Activated effector memory CD4-positive, alpha-beta T cell treated with anti-CD3 and anti-CD28 coated beads, Interleukin-2, amount 50 U/mL, for 16 hours (primary cell): ENCODE results near the gene AQP12B.
"Not testable (repeated sequence)": the region's sequence is repeated elsewhere in the genome, so short reads cannot be mapped to it uniquely, and the experiment has no call there.

Experiments used
- DNase-seq: peaks from one replicate; pipeline ENCODE4 v3.0.0-alpha.2; 2020

AQP12B gene

DNA sequence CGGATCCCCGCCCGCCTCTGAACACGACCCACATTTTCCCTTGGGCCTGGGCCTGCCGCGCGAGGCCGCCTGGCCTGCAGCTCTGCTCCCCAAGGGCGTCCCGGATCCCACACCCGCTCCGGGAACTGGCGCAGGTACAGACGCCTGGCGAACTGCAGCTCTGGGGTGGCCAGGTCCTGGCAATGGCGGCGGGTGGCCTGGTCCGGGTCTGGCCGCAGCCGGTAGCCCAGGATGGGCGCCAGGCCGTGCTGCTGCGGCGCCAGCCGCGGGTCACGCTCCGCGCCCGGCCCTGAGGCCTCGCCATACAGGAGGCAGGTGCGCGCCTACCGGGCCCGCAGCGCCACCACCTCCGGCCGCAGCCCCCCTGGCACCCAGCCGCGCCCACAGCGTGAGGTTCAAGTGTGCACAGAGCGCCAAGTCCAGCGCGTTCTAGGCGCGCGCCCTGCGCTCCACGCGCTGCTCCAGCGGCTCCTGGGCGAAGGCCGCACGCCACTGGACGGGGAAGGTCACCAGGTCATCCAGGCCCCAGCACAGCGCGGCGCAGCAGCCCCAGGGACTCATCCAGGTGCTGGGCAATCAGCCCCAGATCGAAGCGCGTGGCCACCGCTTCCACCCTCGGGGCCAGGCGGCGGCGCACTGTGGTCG is 18.5 kb upstream of the AQP12B start:
- DNase-seq, result peak; percentile 57

DNA sequence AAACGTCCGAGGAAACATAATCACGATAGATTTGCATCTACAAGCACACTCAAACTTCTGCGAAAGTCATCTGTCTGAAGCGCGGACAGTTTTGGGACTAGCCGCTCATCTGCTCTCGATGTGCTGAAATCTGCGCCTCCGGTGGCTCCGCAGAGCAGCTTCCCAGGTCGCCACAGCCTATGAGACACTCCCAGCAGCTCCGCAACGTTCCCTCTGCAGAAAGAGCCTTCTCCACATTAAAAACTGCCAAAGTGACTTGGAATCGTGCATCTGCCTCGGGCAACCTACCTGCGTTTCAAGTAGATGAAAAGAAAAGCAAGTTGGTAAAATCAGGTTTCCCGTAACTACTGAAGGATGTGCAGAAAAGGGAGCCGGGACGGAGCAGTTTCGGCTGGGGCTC is 17.9 kb upstream of the AQP12B start:
- not testable (repeated sequence) for DNase-seq

GRCh38 chr2:240699835-240700234 is 17.1 kb upstream of the AQP12B start:
- DNase-seq, result not testable (repeated sequence)

DNA sequence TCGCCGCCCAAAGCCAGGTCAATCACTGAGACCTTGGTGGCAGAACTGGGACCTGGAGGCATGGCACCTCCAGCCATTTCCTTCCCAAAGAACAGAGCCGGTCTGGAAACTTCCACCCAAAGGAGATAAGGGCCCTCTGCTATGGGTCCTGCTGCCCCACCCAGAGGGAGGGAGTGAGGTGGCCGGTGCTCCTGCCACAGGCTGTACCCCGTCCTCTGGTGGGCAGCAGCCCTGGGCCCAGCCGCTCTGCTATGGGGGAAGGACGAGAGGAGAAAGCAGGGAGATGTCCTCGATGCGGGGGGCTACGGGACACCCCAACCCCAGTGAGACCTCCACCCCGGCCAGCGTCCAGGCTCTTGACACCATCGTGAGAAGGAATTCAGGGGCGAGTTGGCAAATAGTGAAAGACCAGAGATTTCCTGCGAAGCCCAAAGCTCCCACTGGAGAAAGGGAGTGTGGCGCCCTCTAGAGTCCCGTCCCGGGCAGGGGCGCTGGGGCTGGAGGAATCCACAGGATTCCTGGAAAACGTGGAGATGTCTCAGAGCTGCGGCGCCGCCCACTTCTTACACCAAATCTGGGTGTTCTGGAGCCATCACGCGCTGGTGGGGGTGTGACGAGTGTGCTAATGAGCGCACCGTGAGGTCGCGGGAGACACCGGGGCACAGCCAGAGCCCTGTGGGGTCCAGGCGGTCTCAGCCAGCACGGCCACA is 16.3 kb upstream of the AQP12B start:
- peak; percentile 57 for DNase-seq

DNA sequence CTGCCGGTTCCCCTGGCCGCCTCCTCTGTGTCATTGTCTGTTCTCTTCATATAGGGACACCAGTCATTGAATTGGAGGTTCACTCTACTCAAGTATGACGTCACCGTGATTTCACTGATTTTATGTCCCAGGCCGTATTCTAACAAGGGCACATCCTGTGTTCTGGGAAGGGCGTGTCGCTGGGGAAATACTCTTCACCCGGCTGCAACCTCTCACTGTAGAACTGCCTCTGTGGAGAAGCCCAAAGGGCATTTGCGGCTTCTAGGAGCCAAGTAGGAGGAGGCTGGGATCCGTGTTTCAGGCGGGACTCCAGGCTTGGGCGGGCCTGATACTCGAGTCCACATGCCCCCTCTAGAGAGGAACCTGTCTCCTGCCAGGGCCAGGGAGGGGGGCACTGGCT is 13.8 kb upstream of the AQP12B start:
- DNase-seq, result not testable (repeated sequence)

- DNase-seq, result not testable (repeated sequence)
These were observed 12.9 kb upstream of the AQP12B start for GRCh38 chr2:240695593-240695992.

GRCh38 chr2:240694304-240694703 is 11.6 kb upstream of the AQP12B start:
- not testable (repeated sequence) for DNase-seq

DNA sequence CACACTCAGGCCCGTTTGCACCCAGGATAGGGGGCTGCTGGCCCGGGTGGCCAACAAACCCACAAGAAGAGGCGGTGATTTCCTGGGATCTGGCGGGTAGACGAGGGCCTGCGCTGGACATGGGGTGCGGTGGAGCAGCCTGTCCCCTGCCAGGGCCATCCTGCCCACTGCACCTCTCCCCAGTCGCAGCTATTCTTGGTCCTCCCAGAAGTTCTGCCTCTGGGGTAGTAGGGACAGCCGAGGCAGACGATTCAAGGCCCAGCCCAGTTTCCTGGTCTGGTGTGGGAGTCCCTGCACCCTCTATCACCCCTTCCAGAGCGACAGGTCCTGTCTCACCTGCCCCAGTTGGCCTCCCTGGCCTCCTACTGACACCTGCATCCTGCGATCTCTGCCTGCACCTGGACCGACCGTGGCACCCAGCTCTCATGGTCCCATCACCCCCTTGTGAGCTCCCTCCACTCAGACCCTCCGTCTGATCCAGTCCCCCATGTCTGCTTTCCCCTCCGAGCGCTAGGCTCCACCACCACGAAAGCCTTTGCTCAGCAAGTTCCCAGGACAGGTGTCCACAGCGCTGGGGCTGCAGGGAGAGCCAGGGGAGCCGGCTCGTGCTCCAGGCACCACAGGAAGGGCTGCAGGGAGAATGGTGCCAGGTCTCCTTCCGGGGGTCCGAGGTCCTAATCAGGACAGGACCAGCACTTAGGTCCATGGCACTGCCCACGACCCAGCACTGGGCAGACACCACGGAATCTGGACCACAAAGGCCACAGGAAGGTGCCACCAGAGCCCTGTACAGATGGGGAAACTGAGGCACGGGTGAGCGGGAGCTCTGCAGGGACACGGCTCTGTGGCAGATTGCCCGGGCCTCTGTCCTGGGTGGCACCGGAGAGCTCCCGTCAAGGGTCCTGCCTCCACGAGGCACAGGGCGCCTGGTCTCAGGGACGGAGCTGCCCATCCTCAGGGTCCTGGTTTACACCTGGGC is 10.2 kb upstream of the AQP12B start:
- not testable (repeated sequence) for DNase-seq

- DNase-seq, result peak; percentile 56
These were observed 9.1 kb upstream of the AQP12B start, which contains the start of gene AQP12A for GRCh38 chr2:240691631-240692420. TSS of gene AQP12A (plus strand) at chr2:240691866. CDS start at chr2:240691914, 48 bp downstream.

GRCh38 chr2:240691075-240691427 is 8.4 kb upstream of the AQP12B start:
- DNase-seq, result not testable (repeated sequence)

DNA sequence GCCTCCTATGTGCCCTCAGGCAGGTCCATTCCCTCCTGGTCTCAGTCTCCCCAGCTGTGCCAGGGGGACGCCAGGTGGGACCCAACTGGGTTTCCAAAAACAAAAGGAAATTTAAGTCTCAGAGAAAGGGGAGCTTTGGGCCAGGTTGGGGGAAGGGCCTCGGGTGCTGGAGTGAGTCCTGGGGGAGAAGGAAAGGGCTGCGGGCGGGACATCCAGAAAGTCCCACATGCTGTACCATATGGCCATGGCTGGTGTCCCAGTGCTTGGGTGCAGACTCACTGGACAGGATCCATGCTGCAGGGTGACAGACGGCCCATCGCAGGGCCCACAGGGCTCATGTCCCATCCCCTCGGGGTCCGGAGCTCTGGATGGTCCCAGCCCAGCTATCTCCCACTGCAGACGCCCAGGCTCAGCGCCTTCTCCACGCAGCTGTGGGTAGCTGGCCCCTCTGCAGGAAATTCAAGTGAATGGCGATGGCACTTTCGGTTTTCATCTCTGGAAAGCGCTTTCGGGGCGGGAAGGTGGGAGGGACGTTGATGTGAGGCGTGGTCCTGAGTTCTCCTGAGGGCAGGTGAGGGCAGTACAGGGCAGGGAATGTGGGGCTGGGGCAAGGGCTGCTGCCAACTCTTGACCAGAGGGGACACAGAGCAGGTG is 7.9 kb upstream of the AQP12B start:
- DNase-seq, result peak; percentile 61

DNA sequence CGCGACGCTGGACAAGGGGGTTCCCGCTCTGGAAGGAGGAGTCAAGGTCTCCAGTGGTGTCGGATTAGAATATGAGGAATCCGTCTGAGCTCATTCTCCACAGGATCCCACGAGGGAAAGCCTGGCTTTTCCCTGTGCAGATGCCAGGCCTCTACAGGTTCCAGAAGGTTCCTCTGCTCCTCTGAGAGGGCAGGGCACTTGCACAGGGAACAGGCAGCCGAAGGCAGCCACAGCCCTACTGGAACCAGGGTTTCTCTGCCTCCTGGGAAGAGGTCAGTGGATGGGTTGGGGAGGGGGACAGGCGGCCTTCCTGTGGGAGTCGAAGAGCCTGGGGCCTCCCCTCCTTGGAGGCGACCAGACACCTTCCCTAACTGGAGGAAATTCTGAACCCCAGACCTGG is 7.3 kb upstream of the AQP12B start:
- no peak for DNase-seq

GRCh38 chr2:240688553-240688919 is 5.9 kb upstream of the AQP12B start:
- peak; percentile 51 for DNase-seq

DNA sequence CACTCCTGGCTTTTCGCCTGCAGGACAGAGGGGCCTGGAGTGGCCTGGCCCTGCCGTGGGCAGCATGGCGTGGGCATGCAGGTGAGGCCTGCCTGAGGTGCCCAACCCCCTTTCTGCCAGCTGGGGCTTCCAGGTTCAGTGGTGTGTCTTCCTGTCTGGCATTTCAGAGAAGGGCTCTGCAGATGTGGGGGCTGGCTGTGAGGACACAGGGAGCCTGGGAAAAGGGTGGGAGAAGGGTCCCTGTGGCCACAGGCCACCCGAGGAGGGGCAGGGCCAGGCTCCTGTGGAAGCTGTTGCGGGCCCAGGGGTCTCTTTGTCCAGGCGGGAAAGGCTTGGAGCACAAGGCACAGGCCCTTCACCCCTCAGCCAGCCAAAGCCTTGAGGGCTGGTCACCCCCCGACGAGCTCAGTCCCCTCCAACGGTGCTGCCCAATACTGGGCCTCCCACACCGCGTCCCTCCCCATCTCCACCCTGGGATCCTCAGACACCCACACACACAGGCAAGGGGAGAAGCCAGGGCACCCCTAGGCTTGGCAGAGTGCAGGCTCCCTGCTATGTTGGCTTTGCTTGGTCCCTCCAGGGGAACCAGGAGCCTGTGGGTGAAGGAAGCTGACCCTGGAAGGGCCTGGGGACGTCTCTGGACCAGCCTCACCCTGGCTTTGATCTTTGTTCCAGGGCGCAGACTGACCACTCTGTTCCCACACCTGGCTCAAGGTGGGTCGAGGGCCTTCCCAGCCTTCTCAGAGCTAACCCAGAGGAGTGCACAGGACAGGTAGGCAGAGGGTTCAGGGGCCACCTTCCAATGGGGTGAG is 5.3 kb upstream of the AQP12B start:
- DNase-seq, result no peak

DNA sequence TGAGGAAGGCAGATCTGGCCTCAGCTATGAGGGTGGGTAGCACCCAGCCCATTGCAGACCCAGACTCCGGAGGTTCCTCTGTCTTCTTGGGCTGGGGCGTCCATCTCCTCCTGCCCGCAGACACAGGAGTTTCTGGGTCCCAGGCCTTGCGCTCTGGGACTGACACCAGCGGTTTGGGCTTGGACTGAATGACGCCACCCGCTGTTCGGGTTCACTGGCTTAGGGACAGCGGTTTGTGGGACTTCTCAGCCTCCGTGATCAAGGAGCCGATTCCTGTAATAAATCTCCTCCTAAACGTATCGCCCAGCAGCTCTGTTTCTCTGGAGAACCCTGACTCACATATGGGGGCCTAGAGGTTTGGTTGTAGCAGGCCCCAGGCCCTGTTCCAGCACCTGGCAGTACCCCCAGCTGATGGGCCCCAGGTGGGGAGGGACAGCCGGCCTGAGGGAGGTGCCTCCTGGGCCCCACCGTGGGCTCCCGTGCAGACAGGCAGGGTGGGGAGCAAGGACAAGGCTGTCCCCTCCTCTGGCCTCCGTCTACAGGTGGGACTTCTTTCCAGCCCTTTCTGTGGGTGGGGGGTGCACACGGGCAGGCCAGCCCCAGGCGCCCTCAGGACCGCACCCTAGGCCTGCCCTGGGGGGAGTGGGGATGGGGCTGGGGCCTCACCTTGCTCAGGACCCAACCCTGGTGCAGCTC is 4.5 kb upstream of the AQP12B start:
- no peak for DNase-seq

- no peak for DNase-seq
These were observed 3.8 kb upstream of the AQP12B start for GRCh38 chr2:240686460-240686859.

DNA sequence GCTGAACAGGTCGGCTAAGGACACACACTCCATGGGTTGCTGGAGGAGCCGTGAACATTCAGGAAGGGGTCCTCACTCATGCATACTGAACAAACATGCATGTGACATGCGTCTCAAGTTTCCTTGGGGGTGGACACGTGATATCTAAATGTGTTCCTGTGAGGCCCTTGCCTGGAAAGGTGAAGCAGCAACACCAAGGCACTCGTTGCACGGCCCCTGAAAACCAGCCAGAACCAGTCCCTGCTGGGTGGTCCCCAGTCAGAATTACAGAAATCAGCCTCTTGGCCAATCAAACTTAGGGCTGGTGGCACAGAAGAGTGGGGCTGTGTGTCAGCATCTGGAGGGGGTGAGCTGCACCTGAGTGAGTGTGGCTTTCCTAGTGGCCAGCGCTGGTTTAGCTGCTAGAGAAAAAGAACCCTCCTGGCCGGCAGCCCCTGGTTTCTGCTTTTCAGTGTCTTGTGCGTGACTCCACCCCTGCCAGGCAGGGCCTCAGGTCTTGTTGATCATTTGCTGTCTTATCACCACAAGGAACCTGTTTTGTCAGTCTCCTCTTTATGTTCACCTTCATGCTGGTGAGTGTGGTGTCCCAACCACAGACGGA is 3.2 kb upstream of the AQP12B start:
- DNase-seq, result no peak

GRCh38 chr2:240683980-240684728 is 1.5 kb upstream of the AQP12B start:
- DNase-seq, result not testable (repeated sequence)

- DNase-seq, result not testable (repeated sequence)
These were observed 769 bp upstream of the AQP12B start for GRCh38 chr2:240683329-240683979.
